Measurements from ENCODE around the gene HHATL. TPM values are rescaled to one million over a fixed set of nuclear protein-coding genes. Genes with fewer than 3 reads are reported as not detected.

The HHATL gene
- total RNA-seq, 2 donors from 2014 or later = 444 to 908 TPM

- Histone ChIP-seq H3K4me3 (no peak overlapping the region), H3K27ac (peak overlapping the region in 1 of 2 donors; percentile 95), H3K36me3 (peaks cover 21% of the 10 kb centered on the region), H3K27me3 (no peaks in the 10 kb centered on the region), H3K9me3 (no peaks in the 10 kb centered on the region), H3K4me1 (peaks cover 0 to 55% of the 10 kb centered on the region in 2 donors)
- TF ChIP-seq, protein P1, sequence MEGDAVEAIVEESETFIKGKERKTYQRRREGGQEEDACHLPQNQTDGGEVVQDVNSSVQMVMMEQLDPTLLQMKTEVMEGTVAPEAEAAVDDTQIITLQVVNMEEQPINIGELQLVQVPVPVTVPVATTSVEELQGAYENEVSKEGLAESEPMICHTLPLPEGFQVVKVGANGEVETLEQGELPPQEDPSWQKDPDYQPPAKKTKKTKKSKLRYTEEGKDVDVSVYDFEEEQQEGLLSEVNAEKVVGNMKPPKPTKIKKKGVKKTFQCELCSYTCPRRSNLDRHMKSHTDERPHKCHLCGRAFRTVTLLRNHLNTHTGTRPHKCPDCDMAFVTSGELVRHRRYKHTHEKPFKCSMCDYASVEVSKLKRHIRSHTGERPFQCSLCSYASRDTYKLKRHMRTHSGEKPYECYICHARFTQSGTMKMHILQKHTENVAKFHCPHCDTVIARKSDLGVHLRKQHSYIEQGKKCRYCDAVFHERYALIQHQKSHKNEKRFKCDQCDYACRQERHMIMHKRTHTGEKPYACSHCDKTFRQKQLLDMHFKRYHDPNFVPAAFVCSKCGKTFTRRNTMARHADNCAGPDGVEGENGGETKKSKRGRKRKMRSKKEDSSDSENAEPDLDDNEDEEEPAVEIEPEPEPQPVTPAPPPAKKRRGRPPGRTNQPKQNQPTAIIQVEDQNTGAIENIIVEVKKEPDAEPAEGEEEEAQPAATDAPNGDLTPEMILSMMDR (IDR thresholded peaks at IDR 0.05) = no peak
- DNase-seq (ENCODE audit: low spot score) = no peak
These were observed 39.6 kb downstream of the HHATL start for GRCh38 chr3:42662813-42663535.

GRCh38 chr3:42662037-42662812 is 40.4 kb downstream of the HHATL start:
- DNase-seq (ENCODE audit: low spot score) = no peak
- H3K9me3 ChIP-seq = no peaks in the 10 kb centered on the region
- no peaks in the 10 kb centered on the region for H3K27me3 ChIP-seq
- H3K27ac ChIP-seq = peak overlapping the region; percentile 95 to 99
- TF ChIP-seq, protein P1 (IDR thresholded peaks at IDR 0.05) = no peak
- H3K36me3 ChIP-seq = peaks cover 25% of the 10 kb centered on the region
- peaks cover 0 to 55% of the 10 kb centered on the region in 2 donors for H3K4me1 ChIP-seq
- H3K4me3 ChIP-seq = no peak overlapping the region

- H3K27me3 ChIP-seq = no peaks in the 10 kb centered on the region
- peaks cover 0 to 55% of the 10 kb centered on the region in 2 donors for H3K4me1 ChIP-seq
- H3K4me3 ChIP-seq = no peak overlapping the region
- H3K36me3 ChIP-seq = peaks cover 25% of the 10 kb centered on the region
- TF ChIP-seq, protein P1 (IDR thresholded peaks at IDR 0.05) = no peak
- peak overlapping the region; percentile 95 to 99 for H3K27ac ChIP-seq
- no peaks in the 10 kb centered on the region for H3K9me3 ChIP-seq
- no peak for DNase-seq (ENCODE audit: low spot score)
These were observed 41.0 kb downstream of the HHATL start for GRCh38 chr3:42661593-42662022.

DNA sequence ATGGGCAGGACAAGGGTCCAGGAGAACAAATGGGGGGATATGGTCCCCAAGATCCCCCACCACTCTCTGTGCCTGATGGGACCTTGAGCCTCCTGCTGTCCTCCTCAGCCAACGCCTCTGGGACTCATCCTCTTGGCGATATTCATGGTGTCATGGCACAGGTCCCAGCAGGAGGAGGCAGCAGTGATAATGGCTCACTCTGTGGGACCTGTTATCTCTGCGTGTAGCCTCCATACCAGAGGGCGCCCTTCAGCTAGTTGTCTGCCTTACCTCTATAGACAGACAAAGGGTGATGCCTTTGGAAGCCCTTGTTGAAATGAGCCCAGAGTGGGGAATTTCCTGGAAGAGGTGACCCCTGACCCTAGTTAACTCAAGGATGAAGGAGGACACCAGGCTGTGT is 41.7 kb downstream of the HHATL start:
- Histone ChIP-seq H3K4me1 (peaks cover 0 to 55% of the 10 kb centered on the region in 2 donors), H3K36me3 (peaks cover 25% of the 10 kb centered on the region), H3K9me3 (no peaks in the 10 kb centered on the region), H3K27ac (peak overlapping the region; percentile 95 to 99), H3K27me3 (no peaks in the 10 kb centered on the region), H3K4me3 (no peak overlapping the region)
- TF ChIP-seq, protein P1 (IDR thresholded peaks at IDR 0.05) = peak in 1 of 2 donors; percentile 41
- no peak for DNase-seq (ENCODE audit: low spot score)

DNA sequence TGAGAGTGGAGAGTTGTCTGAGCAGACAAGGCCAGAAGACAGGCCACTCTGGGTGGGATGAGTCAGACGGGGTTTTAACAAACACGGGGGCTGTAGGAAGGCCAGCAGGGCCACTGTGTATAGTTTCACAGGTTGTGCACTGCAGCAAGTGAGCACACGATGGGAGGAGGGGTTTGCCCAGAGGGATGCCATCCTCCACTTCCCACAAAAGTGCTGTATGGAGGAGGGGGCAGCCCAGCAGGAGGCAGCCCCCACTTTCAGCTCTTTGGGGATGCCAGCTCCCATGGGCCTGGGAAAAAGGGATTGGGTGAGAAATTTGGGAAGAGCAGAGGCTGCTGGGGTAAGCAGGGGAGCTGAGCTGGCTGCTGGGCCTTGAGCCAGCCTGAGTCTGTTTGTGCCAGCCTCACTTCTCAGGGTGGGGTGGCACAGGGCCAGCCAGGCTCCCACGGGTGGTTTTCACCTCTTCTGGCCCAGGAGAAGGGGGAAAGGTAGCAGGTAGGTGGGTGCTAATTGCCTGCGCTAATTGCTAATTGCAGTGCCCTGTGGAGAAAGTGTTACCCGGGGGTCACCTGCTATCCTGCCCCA is 42.4 kb downstream of the HHATL start:
- H3K4me1 ChIP-seq = peaks cover 0 to 56% of the 10 kb centered on the region in 2 donors
- H3K27ac ChIP-seq = peak overlapping the region; percentile 95 to 99
- no peaks in the 10 kb centered on the region for H3K27me3 ChIP-seq
- H3K36me3 ChIP-seq = peaks cover 25% of the 10 kb centered on the region
- DNase-seq (ENCODE audit: low spot score) = no peak
- TF ChIP-seq, protein P1 (IDR thresholded peaks at IDR 0.05) = no peak
- no peak overlapping the region for H3K4me3 ChIP-seq
- H3K9me3 ChIP-seq = no peaks in the 10 kb centered on the region
